LNCAP (cell line): ENCODE data around the gene NT5C1A.

Experiments
- CTCF ChIP-seq: fragments of 450-650 bp; IDR thresholded peaks from 2 replicates; pipeline ENCODE4 v1.5.1; 2017; ENCODE audit warnings: mild to moderate bottlenecking

The NT5C1A gene

DNA sequence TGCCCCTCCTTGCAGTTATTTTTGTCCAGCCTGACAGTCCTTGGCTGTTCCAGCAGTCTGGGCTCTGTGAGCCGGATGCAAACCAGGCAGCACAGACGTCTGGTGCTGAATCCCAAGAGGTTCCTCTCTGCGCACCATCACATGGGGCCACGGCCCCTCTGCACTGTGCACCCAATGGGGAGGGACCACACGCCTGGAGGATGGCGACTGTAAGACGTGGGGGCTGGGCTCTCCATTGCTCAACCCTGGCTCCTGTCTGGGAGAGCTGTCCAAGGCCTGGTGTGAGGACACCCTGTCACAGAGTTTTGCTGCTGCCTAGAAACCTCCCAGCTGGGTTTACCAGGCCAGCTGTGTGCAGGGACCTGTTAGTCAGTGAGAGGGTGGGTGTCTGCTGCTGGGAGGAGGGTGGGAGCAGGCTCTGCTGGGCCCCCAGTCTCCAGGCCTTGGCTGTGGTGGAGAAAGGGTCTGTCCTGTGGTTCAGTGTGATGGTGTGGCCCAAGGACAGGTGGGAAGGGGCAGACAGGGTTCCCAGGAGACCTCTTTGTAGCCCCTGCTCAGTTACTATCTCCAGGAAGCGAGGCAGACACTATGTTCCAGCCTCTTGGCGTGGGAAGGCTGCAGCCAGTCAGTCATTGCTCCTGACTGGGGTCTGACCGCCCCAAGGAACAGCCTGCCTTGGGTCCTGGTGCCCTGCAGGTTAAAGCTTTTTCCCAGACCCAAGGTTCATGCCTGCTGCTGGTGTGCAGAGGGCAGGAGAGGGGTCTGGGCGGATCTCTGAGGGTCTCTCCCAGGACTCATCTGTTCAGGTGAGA is 46.2 kb downstream of the NT5C1A start:
- no peak for TF ChIP-seq CTCF

- TF ChIP-seq CTCF: no peak
These were observed 46.9 kb downstream of the NT5C1A start for GRCh38 chr1:39625009-39625408.

DNA sequence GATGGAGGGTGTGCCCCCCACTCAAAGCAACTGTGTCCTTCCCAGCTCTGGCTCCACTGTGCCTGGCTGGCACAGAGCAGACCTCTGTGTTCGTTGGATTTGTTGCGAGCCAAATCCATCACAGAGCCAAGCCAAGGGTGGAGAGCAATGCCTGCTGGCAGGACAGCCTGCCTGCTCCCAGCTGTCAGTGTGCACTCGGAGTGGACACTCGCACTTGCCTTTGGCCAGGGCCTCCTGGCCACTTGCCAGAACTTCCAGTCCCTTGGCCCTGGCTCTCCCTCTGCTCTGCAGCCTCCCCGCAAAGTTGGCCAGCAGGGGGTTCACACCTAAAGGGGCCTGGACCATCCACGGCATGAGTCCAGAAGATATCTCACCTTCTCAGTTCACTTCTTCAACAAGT is 48.9 kb downstream of the NT5C1A start:
- no peak for TF ChIP-seq CTCF

- no peak for TF ChIP-seq CTCF
These were observed 49.5 kb downstream of the NT5C1A start for GRCh38 chr1:39622427-39622826.

DNA sequence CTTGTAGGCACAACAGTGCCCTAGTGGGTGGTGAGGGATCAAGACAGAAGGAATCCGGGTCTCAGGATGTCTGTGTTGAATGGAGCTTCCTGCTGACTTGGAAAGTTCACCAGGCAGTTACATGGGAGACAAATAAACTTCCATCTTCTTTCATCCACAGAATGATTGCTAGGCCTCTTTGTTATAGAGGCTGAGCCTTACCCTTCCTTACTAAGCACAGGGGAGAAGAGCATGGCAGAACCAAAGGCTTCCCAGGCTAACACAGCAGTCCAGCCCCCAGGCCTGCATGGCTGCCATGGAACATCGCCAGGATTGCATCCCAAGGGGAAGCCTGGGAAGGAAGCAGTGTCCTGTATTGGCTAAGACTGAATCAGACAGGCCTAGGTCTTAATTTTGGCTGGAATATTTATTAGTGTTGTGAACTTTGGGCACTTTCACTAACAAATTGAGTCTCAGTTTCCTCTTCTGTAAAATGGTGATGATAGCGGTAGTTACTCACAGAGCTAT is 51.2 kb downstream of the NT5C1A start:
- no peak for TF ChIP-seq CTCF

- TF ChIP-seq CTCF: no peak
These were observed 54.3 kb downstream of the NT5C1A start for GRCh38 chr1:39617488-39618049.

DNA sequence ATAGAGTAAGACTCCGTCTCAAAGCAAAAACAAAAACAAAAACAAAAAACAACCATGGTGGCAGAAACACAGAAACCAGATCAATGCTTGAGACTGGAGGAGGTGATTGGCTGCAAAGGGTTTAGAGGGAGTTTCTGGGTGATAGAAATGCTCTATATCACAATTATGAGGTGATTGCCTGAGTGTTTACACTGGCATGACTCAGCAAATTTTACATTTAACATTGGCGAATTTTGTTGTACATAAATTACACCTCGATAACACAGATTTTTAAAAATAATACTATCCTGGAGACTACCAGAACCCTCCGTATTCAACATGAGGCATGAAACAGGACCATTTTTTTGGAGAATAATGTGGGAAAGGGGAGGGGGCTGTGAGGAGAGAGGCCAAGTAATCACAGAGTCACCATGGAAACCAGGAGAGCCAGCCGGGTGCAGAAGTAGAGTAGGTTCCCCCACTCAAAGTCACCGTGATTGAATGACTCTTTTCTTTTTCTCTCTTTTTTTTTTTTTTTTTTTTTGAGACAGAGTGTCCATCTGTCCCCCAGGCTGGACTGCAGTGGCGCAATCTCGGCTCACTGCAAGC is 56.7 kb downstream of the NT5C1A start:
- TF ChIP-seq CTCF: no peak
